ENCODE data around the gene TRIM58. TPM values are rescaled to one million over a fixed set of nuclear protein-coding genes. Genes with fewer than 3 reads are reported as not detected.

TRIM58 gene
- total RNA-seq, 2 donors from 2014 or later = 1.7 to 1.8 TPM

DNA sequence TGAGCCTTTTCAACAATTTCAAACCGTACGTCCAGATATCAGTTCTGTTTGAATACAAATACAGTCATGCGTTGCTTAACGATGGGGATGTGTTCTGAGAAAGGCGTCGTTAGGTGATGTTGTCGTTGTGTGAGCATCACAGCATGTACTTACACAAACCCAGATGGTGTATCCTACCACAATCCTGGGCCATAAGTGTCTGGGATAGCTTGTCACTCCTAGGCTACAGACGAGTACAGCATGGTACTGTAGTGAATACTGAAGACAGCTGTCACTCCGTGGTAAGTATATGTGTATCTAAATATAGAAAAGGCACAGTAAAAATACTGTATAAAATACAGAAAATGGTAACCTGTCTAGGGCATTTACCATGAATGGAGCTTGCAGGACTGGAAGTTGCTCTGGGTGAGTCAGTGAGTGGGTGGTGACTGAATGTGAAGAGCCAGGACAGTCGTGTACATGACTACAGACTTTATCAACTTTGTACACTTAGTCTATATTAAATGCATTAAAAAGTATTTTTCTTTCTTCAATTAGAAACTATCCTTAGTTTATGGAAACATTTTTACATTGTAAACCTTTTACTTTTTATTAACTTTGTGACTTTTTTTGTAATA is 27.9 kb downstream of the TRIM58 start:
- no peaks in the 10 kb centered on the region for H3K36me3 Mint-ChIP-seq (ENCODE audit: low read depth)
- Histone ChIP-seq H3K4me1 (ENCODE audit: control insufficient read depth, insufficient read depth, low read length) (no peaks in the 10 kb centered on the region), H3K27ac (ENCODE audit: low read depth, low read length) (no peak overlapping the region), H3K9me3 (ENCODE audit: control insufficient read depth, low read length) (peaks cover 51% of the 10 kb centered on the region), H3K4me3 (ENCODE audit: low read length) (no peak overlapping the region), H3K27me3 (ENCODE audit: control insufficient read depth, insufficient read depth, low read length, poor library complexity, severe bottlenecking) (no peaks in the 10 kb centered on the region), H3K9ac (ENCODE audit: extremely low read depth, low read length, poor library complexity, severe bottlenecking) (no peak overlapping the region), H3K36me3 (ENCODE audit: control insufficient read depth, insufficient read depth, low read length) (no peaks in the 10 kb centered on the region)
- H3K27ac Mint-ChIP-seq = no peak overlapping the region
- H3K4me3 Mint-ChIP-seq = no peak overlapping the region
- no peaks in the 10 kb centered on the region for H3K27me3 Mint-ChIP-seq (ENCODE audit: insufficient read depth)
- WGBS, 2 experiments (ENCODE audit: insufficient coverage in 1 of 2, insufficient read length in 1 of 2) = 90 to 92% methylated on average over 8 to 9 of the region's 10 CpGs
- no peak for DNase-seq
- no peaks in the 10 kb centered on the region for H3K4me1 Mint-ChIP-seq
- peaks cover 48% of the 10 kb centered on the region for H3K9me3 Mint-ChIP-seq
- no peak for TF ChIP-seq CTCF (conservative IDR thresholded peaks at IDR 0.05)

DNA sequence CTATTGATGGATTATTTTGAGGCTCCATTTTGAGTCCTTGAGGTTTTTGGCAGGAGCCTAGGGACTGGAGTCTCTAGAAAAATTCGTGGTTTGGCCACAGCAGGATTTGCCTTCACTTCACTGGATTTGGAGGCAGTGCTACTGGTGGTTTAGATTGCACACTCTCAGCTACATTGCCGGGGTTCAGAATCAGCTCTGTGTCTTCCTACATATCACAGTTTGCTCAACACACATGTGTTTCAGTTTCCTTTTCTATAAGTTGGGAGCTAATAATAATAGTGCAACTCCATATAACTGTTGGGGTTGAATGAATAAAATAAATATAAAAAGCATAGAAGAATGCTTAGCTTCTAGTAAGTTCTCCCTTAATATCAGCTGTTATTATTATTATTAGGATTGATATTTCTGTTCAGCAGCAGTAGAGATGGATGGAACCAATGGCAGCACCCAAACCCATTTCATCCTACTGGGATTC is 38.2 kb downstream of the TRIM58 start, which contains the start of gene OR2W3:
Gene OR2W3, plus strand, starts transcription at position 425 of the 475 bp plus-strand sequence. Its CDS starts 0 bp downstream, at position 425.
- no peaks in the 10 kb centered on the region for H3K27me3 ChIP-seq (ENCODE audit: control insufficient read depth, insufficient read depth, low read length, poor library complexity, severe bottlenecking)
- no peak for DNase-seq
- Mint-ChIP-seq H3K27ac (no peak within 1 kb of the TSS), H3K36me3 (ENCODE audit: low read depth) (no peaks in the 10 kb centered on the region), H3K4me1 (no peaks in the 10 kb centered on the region), H3K9me3 (peaks cover 39% of the 10 kb centered on the region), H3K27me3 (ENCODE audit: insufficient read depth) (no peaks in the 10 kb centered on the region), H3K4me3 (no peak within 1 kb of the TSS)
- WGBS, 2 experiments (ENCODE audit: insufficient coverage in 1 of 2, insufficient read length in 1 of 2) = 40 to 42% methylated on average over 2 of the region's 2 CpGs
- H3K9me3 ChIP-seq (ENCODE audit: control insufficient read depth, low read length) = peaks cover 32% of the 10 kb centered on the region
- no peak within 1 kb of the TSS for H3K9ac ChIP-seq (ENCODE audit: extremely low read depth, low read length, poor library complexity, severe bottlenecking)
- H3K4me1 ChIP-seq (ENCODE audit: control insufficient read depth, insufficient read depth, low read length) = no peaks in the 10 kb centered on the region
- no peaks in the 10 kb centered on the region for H3K36me3 ChIP-seq (ENCODE audit: control insufficient read depth, insufficient read depth, low read length)
- H3K27ac ChIP-seq (ENCODE audit: low read depth, low read length) = no peak within 1 kb of the TSS
- no peak for TF ChIP-seq CTCF (conservative IDR thresholded peaks at IDR 0.05)
- no peak within 1 kb of the TSS for H3K4me3 ChIP-seq (ENCODE audit: low read length)

DNA sequence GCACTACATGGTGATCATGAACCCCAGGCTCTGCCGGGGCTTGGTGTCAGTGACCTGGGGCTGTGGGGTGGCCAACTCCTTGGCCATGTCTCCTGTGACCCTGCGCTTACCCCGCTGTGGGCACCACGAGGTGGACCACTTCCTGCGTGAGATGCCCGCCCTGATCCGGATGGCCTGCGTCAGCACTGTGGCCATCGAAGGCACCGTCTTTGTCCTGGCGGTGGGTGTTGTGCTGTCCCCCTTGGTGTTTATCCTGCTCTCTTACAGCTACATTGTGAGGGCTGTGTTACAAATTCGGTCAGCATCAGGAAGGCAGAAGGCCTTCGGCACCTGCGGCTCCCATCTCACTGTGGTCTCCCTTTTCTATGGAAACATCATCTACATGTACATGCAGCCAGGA is 39.0 kb downstream of the TRIM58 start:
- no peak for DNase-seq
- H3K27ac ChIP-seq (ENCODE audit: low read depth, low read length) = no peak overlapping the region
- 81 to 83% methylated on average over 13 to 14 of the region's 14 CpGs for WGBS, 2 experiments (ENCODE audit: insufficient coverage in 1 of 2, insufficient read length in 1 of 2)
- H3K4me3 Mint-ChIP-seq = no peak overlapping the region
- H3K9me3 ChIP-seq (ENCODE audit: control insufficient read depth, low read length) = peaks cover 36% of the 10 kb centered on the region
- H3K36me3 ChIP-seq (ENCODE audit: control insufficient read depth, insufficient read depth, low read length) = no peaks in the 10 kb centered on the region
- no peak overlapping the region for H3K4me3 ChIP-seq (ENCODE audit: low read length)
- H3K9me3 Mint-ChIP-seq = peaks cover 44% of the 10 kb centered on the region
- no peak overlapping the region for H3K9ac ChIP-seq (ENCODE audit: extremely low read depth, low read length, poor library complexity, severe bottlenecking)
- no peaks in the 10 kb centered on the region for H3K4me1 ChIP-seq (ENCODE audit: control insufficient read depth, insufficient read depth, low read length)
- H3K27me3 Mint-ChIP-seq (ENCODE audit: insufficient read depth) = no peaks in the 10 kb centered on the region
- no peaks in the 10 kb centered on the region for H3K36me3 Mint-ChIP-seq (ENCODE audit: low read depth)
- TF ChIP-seq CTCF (conservative IDR thresholded peaks at IDR 0.05) = no peak
- H3K27me3 ChIP-seq (ENCODE audit: control insufficient read depth, insufficient read depth, low read length, poor library complexity, severe bottlenecking) = no peaks in the 10 kb centered on the region
- H3K4me1 Mint-ChIP-seq = no peaks in the 10 kb centered on the region
- no peak overlapping the region for H3K27ac Mint-ChIP-seq
